H9 (cell line): ENCODE measurements around the gene MEIS2. TPM values are rescaled to one million over a fixed set of nuclear protein-coding genes. Genes with fewer than 3 reads are reported as not detected.

Source experiments
- DNase-seq: peaks from one replicate; pipeline ENCODE4 v3.0.0-alpha.2; 2017
- H2AFZ ChIP-seq: one replicate; pipeline ENCODE4 v1.6.1; 2013; ENCODE audit warnings: mild to moderate bottlenecking, low read length, control low read depth, moderate library complexity
- H2AK5ac ChIP-seq: 2 replicates; pipeline ENCODE4 v1.6.1; 2013; ENCODE audit warnings: low read length, control low read depth, mixed read lengths; ENCODE audit not compliant: insufficient read length
- H2BK120ac ChIP-seq: one replicate; pipeline ENCODE4 v1.6.1; 2013; ENCODE audit warnings: low read depth, mild to moderate bottlenecking, low read length, control low read depth, inconsistent platforms; ENCODE audit not compliant: poor library complexity, severe bottlenecking
- H2BK12ac ChIP-seq: 2 replicates; pipeline ENCODE4 v1.6.1; 2013; ENCODE audit warnings: low read length, control low read depth, mixed read lengths, low read depth; ENCODE audit not compliant: insufficient read length
- H2BK15ac ChIP-seq: 2 replicates; pipeline ENCODE4 v1.6.1; 2013; ENCODE audit warnings: low read depth, low read length, control low read depth
- H2BK20ac ChIP-seq: one replicate; pipeline ENCODE4 v1.6.1; 2013; ENCODE audit warnings: low read depth, mild to moderate bottlenecking, low read length, control low read depth, inconsistent platforms; ENCODE audit not compliant: poor library complexity, severe bottlenecking
- H2BK5ac ChIP-seq: 2 replicates; pipeline ENCODE4 v1.6.1; 2013; ENCODE audit warnings: low read length, control low read depth, mixed read lengths; ENCODE audit not compliant: insufficient read length
- H3K14ac ChIP-seq: 2 replicates; pipeline ENCODE4 v1.6.1; 2013; ENCODE audit warnings: low read length, control low read depth; ENCODE audit not compliant: insufficient read depth
- H3K18ac ChIP-seq: 2 replicates; pipeline ENCODE4 v1.6.1; 2013; ENCODE audit warnings: low read depth, mild to moderate bottlenecking, mixed read lengths, low read length, control low read depth; ENCODE audit not compliant: insufficient read length
- H3K23ac ChIP-seq: 2 replicates; pipeline ENCODE4 v1.6.1; 2013; ENCODE audit warnings: low read length, control low read depth, mixed read lengths, low read depth; ENCODE audit not compliant: insufficient read length
- H3K23me2 ChIP-seq: 2 replicates; pipeline ENCODE4 v1.6.1; 2013; ENCODE audit warnings: low read depth, mild to moderate bottlenecking, mixed read lengths, low read length, control low read depth; ENCODE audit not compliant: insufficient read length, poor library complexity, severe bottlenecking
- H3K27ac ChIP-seq: 2 replicates; pipeline ENCODE4 v1.5.1; 2013; ENCODE audit warnings: low read length, control low read depth, mixed read lengths, low read depth; ENCODE audit not compliant: insufficient read length
- H3K27me3 ChIP-seq: 2 replicates; pipeline ENCODE4 v1.6.1; 2013; ENCODE audit warnings: low read length, control low read depth, inconsistent platforms; ENCODE audit not compliant: insufficient read depth
- H3K4ac ChIP-seq: 2 replicates; pipeline ENCODE4 v1.6.1; 2013; ENCODE audit warnings: low read depth, mild to moderate bottlenecking, control low read depth, inconsistent platforms, low read length, moderate library complexity
- H3K4me1 ChIP-seq: 2 replicates; pipeline ENCODE4 v1.6.1; 2013; ENCODE audit warnings: low read length, control low read depth, inconsistent platforms; ENCODE audit not compliant: insufficient read depth
- H3K4me2 ChIP-seq: 2 replicates; pipeline ENCODE4 v1.6.1; 2013; ENCODE audit warnings: low read length, control low read depth, mixed read lengths; ENCODE audit not compliant: insufficient read length, insufficient read depth
- H3K56ac ChIP-seq: 2 replicates; pipeline ENCODE4 v1.6.1; 2013; ENCODE audit warnings: low read depth, mild to moderate bottlenecking, mixed read lengths, low read length, control low read depth; ENCODE audit not compliant: insufficient read length
- H3K79me1 ChIP-seq: 2 replicates; pipeline ENCODE4 v1.6.1; 2013; ENCODE audit warnings: low read depth, mild to moderate bottlenecking, moderate library complexity, low read length, control low read depth, inconsistent platforms; ENCODE audit not compliant: insufficient read depth, poor library complexity, severe bottlenecking
- H3K79me2 ChIP-seq: 2 replicates; pipeline ENCODE4 v1.6.1; 2013; ENCODE audit warnings: low read length, control low read depth, inconsistent platforms; ENCODE audit not compliant: insufficient read depth
- H3K9ac ChIP-seq: 2 replicates; pipeline ENCODE4 v1.6.1; 2013; ENCODE audit warnings: low read length, control low read depth, mixed read lengths; ENCODE audit not compliant: insufficient read length; ENCODE audit errors: extremely low read depth
- H3K9me3 ChIP-seq: one replicate; pipeline ENCODE4 v1.6.1; 2013; ENCODE audit warnings: low read depth, low read length, inconsistent platforms; ENCODE audit not compliant: control insufficient read depth
- H3T11ph ChIP-seq: one replicate; pipeline ENCODE4 v1.6.1; 2013; ENCODE audit warnings: mild to moderate bottlenecking, low read length, control low read depth, inconsistent platforms
- H4K20me1 ChIP-seq: one replicate; pipeline ENCODE4 v1.6.1; 2013; ENCODE audit not compliant: control insufficient read depth, insufficient read length, insufficient read depth
- H4K5ac ChIP-seq: 2 replicates; pipeline ENCODE4 v1.6.1; 2013; ENCODE audit warnings: low read depth, mild to moderate bottlenecking, mixed read lengths, low read length, control low read depth; ENCODE audit not compliant: insufficient read length
- H4K8ac ChIP-seq: replicated peaks from 2 replicates; pipeline ENCODE4 v1.6.1; 2013; ENCODE audit warnings: low read length, control low read depth, mixed read lengths, low read depth; ENCODE audit not compliant: insufficient read length
- H4K91ac ChIP-seq: 2 replicates; pipeline ENCODE4 v1.6.1; 2013; ENCODE audit warnings: low read depth, mild to moderate bottlenecking, moderate library complexity, mixed read lengths, low read length, control low read depth; ENCODE audit not compliant: insufficient read length
- H3K27ac Mint-ChIP-seq, 3 experiments: 2 replicates in 2 of 3; 3 replicates in 1 of 3; pipeline ENCODE4 v1.8.0; 2020 to 2021; ENCODE audit warnings: mixed read lengths in 3 of 3, mild to moderate bottlenecking in 1 of 3, moderate library complexity in 1 of 3
- H3K27me3 Mint-ChIP-seq: 2 replicates; pipeline ENCODE4 v1.8.0; 2021; ENCODE audit warnings: low read depth, mild to moderate bottlenecking, moderate library complexity, mixed read lengths
- H3K36me3 Mint-ChIP-seq, 3 experiments: 2 replicates in 2 of 3; 3 replicates in 1 of 3; pipeline ENCODE4 v1.8.0; 2020 to 2021; ENCODE audit warnings: low read depth in 3 of 3, mixed read lengths in 3 of 3; ENCODE audit not compliant: insufficient read depth in 1 of 3
- H3K4me1 Mint-ChIP-seq, 2 experiments: 2 replicates each; pipeline ENCODE4 v1.8.0; 2020; ENCODE audit warnings: mixed read lengths in 2 of 2
- H3K4me3 Mint-ChIP-seq, 2 experiments: 2 replicates in 1 of 2; 3 replicates in 1 of 2; pipeline ENCODE4 v1.8.0; 2020 to 2021; ENCODE audit warnings: mild to moderate bottlenecking in 2 of 2, mixed read lengths in 2 of 2, moderate library complexity in 1 of 2
- H3K9me3 Mint-ChIP-seq, 2 experiments: 2 replicates in 1 of 2; 3 replicates in 1 of 2; pipeline ENCODE4 v1.8.0; 2020; ENCODE audit warnings: mild to moderate bottlenecking in 2 of 2, mixed read lengths in 2 of 2, moderate library complexity in 1 of 2
- WGBS: extraction: QIAGEN DNeasy Blood & Tissue Kit; methylation state at CpG from one replicate; pipeline ENCODE4 v1.1.7; 2013; ENCODE audit warnings: missing lambda C conversion rate, low lambda C conversion rate, mixed read lengths; ENCODE audit not compliant: insufficient read length; ENCODE audit errors: extremely low coverage; 5-methylcytosine and 5-hydroxymethylcytosine counted together
- total RNA-seq: library from RNA; stranded (reverse); gene quantifications from 2 replicates; pipeline ENCODE4 v1.2.1, GENCODE V29; 2021
- TF ChIP-seq, protein P1 (sequence below): fragments of 200-600 bp; sonication (generic); conservative IDR thresholded peaks from 3 replicates; pipeline ENCODE4 v1.8.0; 2021; ENCODE audit warnings: antibody characterized with exemption, mild to moderate bottlenecking

The MEIS2 gene
- total RNA-seq, 1 experiment from 2014 or later = 0.35 TPM

DNA sequence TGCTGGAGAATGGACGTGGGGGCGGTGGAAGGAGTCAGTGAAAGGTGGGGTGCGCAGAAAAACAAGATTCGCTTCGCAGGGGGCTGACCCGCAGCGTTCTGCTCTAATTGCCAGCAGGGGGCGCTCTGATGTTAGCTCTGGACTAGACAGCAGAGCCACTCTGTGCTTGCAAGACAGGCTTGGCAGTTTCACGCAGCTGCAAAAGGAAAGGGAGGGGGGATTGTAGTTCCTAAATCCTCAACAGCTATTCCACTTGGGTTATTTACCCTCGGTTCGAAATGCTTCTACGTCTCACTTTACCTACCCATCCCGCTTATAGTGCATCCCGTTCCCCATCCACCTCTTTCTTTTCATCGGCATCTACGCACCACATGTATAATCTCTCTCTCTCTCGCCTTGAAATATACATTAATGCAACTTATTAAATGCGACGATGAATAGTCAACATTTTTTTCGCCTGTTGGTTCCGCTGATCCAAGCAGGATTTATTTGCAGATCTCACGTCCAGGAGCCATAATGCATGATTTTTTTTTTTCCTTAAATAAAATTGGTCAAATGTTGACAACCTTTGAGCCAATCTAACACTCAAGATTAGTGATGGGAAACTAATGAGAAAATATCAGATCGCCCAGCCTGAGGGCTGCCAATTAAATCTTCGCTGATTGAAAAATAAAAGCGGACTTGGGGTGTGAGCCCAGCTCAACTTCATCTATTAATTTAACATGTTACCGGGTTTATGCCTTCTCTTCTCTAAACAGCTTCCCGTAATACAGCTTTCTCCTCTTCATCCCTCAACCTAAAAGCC is 216.4 kb downstream of the MEIS2 start:
- no peak overlapping the region for H4K91ac ChIP-seq
- H3K27ac Mint-ChIP-seq = no peak overlapping the region

More for the DNA sequence above, 216.4 kb downstream of the MEIS2 start:
- no peaks in the 10 kb centered on the region for H3K79me2 ChIP-seq
- no peaks in the 10 kb centered on the region for H3K79me1 ChIP-seq
- no peak overlapping the region for H2BK15ac ChIP-seq
- no peak overlapping the region for H3K56ac ChIP-seq
- no CpG with 5 or more reads among the region's 27 CpGs for WGBS
- H2AK5ac ChIP-seq = no peak overlapping the region
- no peaks in the 10 kb centered on the region for H3K36me3 Mint-ChIP-seq
- H3K4me2 ChIP-seq = peak overlapping the region; percentile 38
- no peak overlapping the region for H3K23ac ChIP-seq
- H4K8ac ChIP-seq = no peak overlapping the region
- H2BK20ac ChIP-seq = no peak overlapping the region
- H3K27me3 Mint-ChIP-seq = peaks cover 100% of the 10 kb centered on the region
- H3K9ac ChIP-seq = no peak overlapping the region
- TF ChIP-seq, protein P1, sequence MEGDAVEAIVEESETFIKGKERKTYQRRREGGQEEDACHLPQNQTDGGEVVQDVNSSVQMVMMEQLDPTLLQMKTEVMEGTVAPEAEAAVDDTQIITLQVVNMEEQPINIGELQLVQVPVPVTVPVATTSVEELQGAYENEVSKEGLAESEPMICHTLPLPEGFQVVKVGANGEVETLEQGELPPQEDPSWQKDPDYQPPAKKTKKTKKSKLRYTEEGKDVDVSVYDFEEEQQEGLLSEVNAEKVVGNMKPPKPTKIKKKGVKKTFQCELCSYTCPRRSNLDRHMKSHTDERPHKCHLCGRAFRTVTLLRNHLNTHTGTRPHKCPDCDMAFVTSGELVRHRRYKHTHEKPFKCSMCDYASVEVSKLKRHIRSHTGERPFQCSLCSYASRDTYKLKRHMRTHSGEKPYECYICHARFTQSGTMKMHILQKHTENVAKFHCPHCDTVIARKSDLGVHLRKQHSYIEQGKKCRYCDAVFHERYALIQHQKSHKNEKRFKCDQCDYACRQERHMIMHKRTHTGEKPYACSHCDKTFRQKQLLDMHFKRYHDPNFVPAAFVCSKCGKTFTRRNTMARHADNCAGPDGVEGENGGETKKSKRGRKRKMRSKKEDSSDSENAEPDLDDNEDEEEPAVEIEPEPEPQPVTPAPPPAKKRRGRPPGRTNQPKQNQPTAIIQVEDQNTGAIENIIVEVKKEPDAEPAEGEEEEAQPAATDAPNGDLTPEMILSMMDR = peak; percentile 93
- H2BK12ac ChIP-seq = no peak overlapping the region
- peaks cover 95% of the 10 kb centered on the region for H3K27me3 ChIP-seq
- H3K27ac ChIP-seq = no peak overlapping the region
- H3K9me3 Mint-ChIP-seq = peaks cover 2 to 4% of the 10 kb centered on the region in 2 experiments; a peak in 2 of 5 replicates
- no peak overlapping the region for H2BK120ac ChIP-seq
- H2BK5ac ChIP-seq = no peak overlapping the region
- H3K4me1 Mint-ChIP-seq = peaks cover 65 to 88% of the 10 kb centered on the region in 2 experiments
- no peak overlapping the region for H2AFZ ChIP-seq
- peak; percentile 87 for DNase-seq
- no peak overlapping the region for H3K14ac ChIP-seq
- no peak overlapping the region for H4K5ac ChIP-seq
- H3T11ph ChIP-seq = no peak overlapping the region
- H3K4ac ChIP-seq = no peak overlapping the region
- no peak overlapping the region for H3K18ac ChIP-seq
- H3K4me3 Mint-ChIP-seq = peak overlapping the region in 1 of 2 experiments; percentile 48; a peak in 3 of 5 replicates
- no peaks in the 10 kb centered on the region for H3K9me3 ChIP-seq
- H3K23me2 ChIP-seq = peaks cover 21% of the 10 kb centered on the region
- no peaks in the 10 kb centered on the region for H3K4me1 ChIP-seq
- H4K20me1 ChIP-seq = no peaks in the 10 kb centered on the region
